GM12874 (cell line): ENCODE results near the gene SOX12.

Experiments
- TF ChIP-seq, protein P1 (sequence below): IDR thresholded peaks from 2 replicates; pipeline ENCODE4 v1.5.1; 2011; ENCODE audit warnings: low read depth, mild to moderate bottlenecking, control low read depth, low read length, moderate library complexity; ENCODE audit not compliant: insufficient read depth

SOX12 gene

GRCh38 chr20:341682-342081 is 16.3 kb downstream of the SOX12 start:
- TF ChIP-seq, protein P1, sequence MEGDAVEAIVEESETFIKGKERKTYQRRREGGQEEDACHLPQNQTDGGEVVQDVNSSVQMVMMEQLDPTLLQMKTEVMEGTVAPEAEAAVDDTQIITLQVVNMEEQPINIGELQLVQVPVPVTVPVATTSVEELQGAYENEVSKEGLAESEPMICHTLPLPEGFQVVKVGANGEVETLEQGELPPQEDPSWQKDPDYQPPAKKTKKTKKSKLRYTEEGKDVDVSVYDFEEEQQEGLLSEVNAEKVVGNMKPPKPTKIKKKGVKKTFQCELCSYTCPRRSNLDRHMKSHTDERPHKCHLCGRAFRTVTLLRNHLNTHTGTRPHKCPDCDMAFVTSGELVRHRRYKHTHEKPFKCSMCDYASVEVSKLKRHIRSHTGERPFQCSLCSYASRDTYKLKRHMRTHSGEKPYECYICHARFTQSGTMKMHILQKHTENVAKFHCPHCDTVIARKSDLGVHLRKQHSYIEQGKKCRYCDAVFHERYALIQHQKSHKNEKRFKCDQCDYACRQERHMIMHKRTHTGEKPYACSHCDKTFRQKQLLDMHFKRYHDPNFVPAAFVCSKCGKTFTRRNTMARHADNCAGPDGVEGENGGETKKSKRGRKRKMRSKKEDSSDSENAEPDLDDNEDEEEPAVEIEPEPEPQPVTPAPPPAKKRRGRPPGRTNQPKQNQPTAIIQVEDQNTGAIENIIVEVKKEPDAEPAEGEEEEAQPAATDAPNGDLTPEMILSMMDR: no peak

- TF ChIP-seq, protein P1: no peak
Observed at GRCh38 chr20:343107-343506, 17.8 kb downstream of the SOX12 start.

- TF ChIP-seq, protein P1: no peak
Observed at GRCh38 chr20:346033-346639, 20.8 kb downstream of the SOX12 start.

DNA sequence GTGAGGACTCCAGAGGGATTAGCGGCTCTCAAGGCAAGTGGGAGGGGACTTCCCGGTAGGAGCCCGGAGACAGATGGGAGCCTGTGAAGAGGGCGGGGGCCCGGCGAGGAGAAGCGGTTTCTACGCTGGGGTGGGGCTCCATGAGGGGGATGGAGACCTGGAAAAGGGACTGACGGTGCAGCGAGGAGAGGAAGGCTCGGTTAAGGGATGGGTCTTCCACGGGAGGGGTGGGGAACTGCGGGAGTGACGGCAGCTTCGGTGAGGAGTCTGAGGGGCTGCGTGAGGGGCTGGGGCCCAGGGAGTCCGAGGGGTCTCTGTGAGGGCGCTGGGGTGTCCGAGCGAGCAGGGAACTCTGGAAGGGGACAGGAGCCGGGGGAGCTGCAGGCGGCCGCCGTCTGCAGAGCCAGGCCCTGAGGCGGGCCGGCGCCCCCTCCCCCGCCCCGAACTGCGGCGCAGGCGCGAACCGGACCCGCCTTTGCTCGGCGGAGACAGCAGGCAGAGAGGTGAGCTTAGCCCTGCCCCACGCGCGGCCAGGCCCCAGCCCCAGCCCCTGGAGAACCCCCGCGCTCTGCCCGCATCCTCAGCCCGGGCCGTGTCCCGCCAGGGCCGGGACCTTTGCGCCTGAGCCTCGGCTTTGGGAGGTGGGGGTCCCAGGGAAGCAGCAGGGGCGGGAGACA is 21.4 kb downstream of the SOX12 start, which contains the start of gene NRSN2:
Gene NRSN2 (plus strand): TSS at position 472 of the 677 bp plus-strand sequence. CDS start 2,533 bp downstream, outside the sequence.
- TF ChIP-seq, protein P1: no peak

DNA sequence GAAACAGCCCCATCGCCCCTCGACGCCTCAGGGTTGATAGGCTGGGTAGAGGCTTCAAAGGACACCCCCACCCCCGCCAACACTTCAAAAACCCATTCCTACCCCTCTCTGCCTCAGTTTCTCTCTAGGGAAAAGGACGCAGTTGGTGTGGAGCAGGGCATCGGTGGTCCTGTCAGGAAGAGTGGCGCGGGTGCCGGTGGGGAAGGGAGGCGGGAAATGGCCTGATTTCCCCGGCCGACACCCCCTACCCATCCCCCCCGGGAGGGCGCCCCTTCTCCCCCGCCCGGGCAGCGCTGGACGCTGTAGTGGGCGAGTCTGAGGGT is 21.9 kb downstream of the SOX12 start:
- TF ChIP-seq, protein P1: no peak

- TF ChIP-seq, protein P1: no peak
Observed at GRCh38 chr20:347640-348484, 22.5 kb downstream of the SOX12 start.

GRCh38 chr20:348972-349841 is 23.9 kb downstream of the SOX12 start:
- TF ChIP-seq, protein P1: no peak
